Keratinocyte (primary cell): ENCODE results near the gene FOXP3.

ENCODE experiments used
- CTCF ChIP-seq, 3 experiments: IDR thresholded peaks in 1 of 3; conservative IDR thresholded peaks in 1 of 3; optimal IDR thresholded peaks in 1 of 3; 2 replicates in 2 of 3; 3 replicates in 1 of 3; pipeline versions ENCODE3 to v1.5.1; 2011; ENCODE audit warnings: low read length in 3 of 3, mild to moderate bottlenecking in 3 of 3, moderate library complexity in 2 of 3, control low read depth in 1 of 3, inconsistent platforms in 1 of 3; ENCODE audit not compliant: insufficient read depth in 2 of 3; ENCODE audit errors: extremely low read depth in 1 of 3
- EZH2 ChIP-seq: IDR thresholded peaks from one replicate; pipeline ENCODE4 v1.6.1; 2012; ENCODE audit warnings: inconsistent platforms, mild to moderate bottlenecking, low read length, moderate library complexity

GRCh38 chrX:49212861-49213260, 51.6 kb downstream of the FOXP3 start:
- TF ChIP-seq CTCF (optimal IDR thresholded peaks at IDR 0.05 in 1 of 3, IDR thresholded peaks at IDR 0.05 in 1 of 3, conservative IDR thresholded peaks at IDR 0.05 in 1 of 3; ENCODE audit: extremely low read depth in 1 of 3, insufficient read depth in 2 of 3, low read length in 3 of 3) (no peak), EZH2 (no peak)
